K562 (cell line): Measurements from ENCODE around the gene ENKUR. TPM values are rescaled to one million over a fixed set of nuclear protein-coding genes. Genes with fewer than 3 reads are reported as not detected.

Source experiments
- ELF1 ChIP-seq: fragments of 200-800 bp; sonication (Bioruptor generic); IDR thresholded peaks from 2 replicates; pipeline ENCODE4 v1.6.1; 2016; ENCODE audit warnings: missing genetic modification characterization, missing compliant biosample characterization
- FOXM1 ChIP-seq, 2 experiments: fragments of 450-650 bp in 1 of 2; sonication (generic) in 1 of 2; formaldehyde crosslinking in 1 of 2; IDR thresholded peaks; 2 replicates each; pipeline versions ENCODE4 v1.6.1 to v1.9.0; 2017 to 2022; ENCODE audit warnings: low read depth in 2 of 2, mild to moderate bottlenecking in 2 of 2, missing genetic modification reagents in 1 of 2, moderate library complexity in 1 of 2
- FUS ChIP-seq: fragments of 200-400 bp; formaldehyde crosslinking; optimal IDR thresholded peaks from 2 replicates; pipeline ENCODE3; 2017; ENCODE audit warnings: low read depth, low read length
- GATAD2B ChIP-seq: fragments of 450-650 bp; IDR thresholded peaks from 2 replicates; pipeline ENCODE4 v1.6.1; 2017; ENCODE audit warnings: mild to moderate bottlenecking, borderline replicate concordance
- ILK ChIP-seq: fragments of 450-650 bp; IDR thresholded peaks from 2 replicates; pipeline ENCODE4 v1.6.1; 2016; ENCODE audit warnings: missing genetic modification characterization, low read depth, mild to moderate bottlenecking, missing compliant biosample characterization, moderate library complexity, borderline replicate concordance
- MAFK ChIP-seq: IDR thresholded peaks from 2 replicates; pipeline ENCODE4 v1.6.1; 2011; ENCODE audit warnings: low read length, improper control_type of control experiment
- MCM7 ChIP-seq, 2 experiments: fragments of 450-650 bp; IDR thresholded peaks; 2 replicates each; pipeline ENCODE4 v1.6.1; 2016 to 2018
- MTA1 ChIP-seq: fragments of 450-650 bp; IDR thresholded peaks from 2 replicates; pipeline ENCODE4 v1.6.1; 2017; ENCODE audit warnings: borderline replicate concordance
- NR1H2 ChIP-seq: sonication (generic); formaldehyde crosslinking; IDR thresholded peaks from 2 replicates; pipeline ENCODE4 v1.4.0; 2020; ENCODE audit warnings: mild to moderate bottlenecking, missing genetic modification reagents
- PTRF ChIP-seq: fragments of 450-650 bp; IDR thresholded peaks from 2 replicates; pipeline ENCODE4 v1.6.1; 2016; ENCODE audit warnings: mild to moderate bottlenecking, missing genetic modification characterization, missing compliant biosample characterization
- RBM34 ChIP-seq: fragments of 200-400 bp; formaldehyde crosslinking; IDR thresholded peaks from 2 replicates; pipeline ENCODE4 v1.6.1; 2018; ENCODE audit warnings: low read length, borderline replicate concordance; ENCODE audit not compliant: insufficient read depth
- SMAD4 ChIP-seq: fragments of 250-450 bp; sonication (Bioruptor Pico); conservative IDR thresholded peaks from 2 replicates; pipeline ENCODE4 v1.8.0; 2021; ENCODE audit warnings: inconsistent platforms, mild to moderate bottlenecking, moderate library complexity
- STAT5A ChIP-seq: IDR thresholded peaks from 2 replicates; pipeline ENCODE4 v1.6.1; 2012; ENCODE audit warnings: low read length, inconsistent platforms, borderline replicate concordance
- THRAP3 ChIP-seq: fragments of 450-650 bp; IDR thresholded peaks from 2 replicates; pipeline ENCODE4 v1.6.1; 2016; ENCODE audit warnings: mild to moderate bottlenecking, inconsistent platforms, borderline replicate concordance
- ZSCAN32 ChIP-seq: fragments of 450-650 bp; formaldehyde crosslinking; IDR thresholded peaks from 2 replicates; pipeline ENCODE4 v1.4.0; 2020; ENCODE audit warnings: mild to moderate bottlenecking, moderate library complexity
- polyA plus RNA-seq, 8 experiments: library from polyadenylated mRNA; depleted of rRNA in 4 of 8; stranded (reverse) in 5 of 8; unstranded in 3 of 8; fragments of >200 nt; fragmentation: Nextera tagmentation in 2 of 8; fragmentation: Illumina TruSeq in 1 of 8; extraction: Ambion mirVana in 2 of 8; extraction: Trizol in 1 of 8; gene quantifications; 2 replicates each; pipeline versions ENCODE4 v1.2.1 to v1.2.3, GENCODE V29; 2011 to 2014; ENCODE audit warnings: inconsistent platforms in 1 of 8, missing spikeins in 1 of 8
- total RNA-seq, 7 experiments: library from RNA; depleted of rRNA in 6 of 7; stranded (reverse); fragments of >200 nt in 6 of 7; fragmentation: Illumina TruSeq in 2 of 7; extraction: Trizol in 2 of 7; gene quantifications; 2 replicates each; pipeline versions ENCODE4 v1.2.1 to v1.2.3, GENCODE V29; 2011 to 2021; ENCODE audit warnings: low replicate concordance in 1 of 7
- TF ChIP-seq, protein P1 (sequence below), 2 experiments: fragments of 450-650 bp in 1 of 2; sonication (generic) in 1 of 2; formaldehyde crosslinking; conservative IDR thresholded peaks; 2 replicates each; pipeline versions ENCODE4 v1.4.0 to v1.8.1; 2020 to 2022; ENCODE audit warnings: mild to moderate bottlenecking in 1 of 2, missing genetic modification reagents in 1 of 2
- TF ChIP-seq, protein P2 (sequence below): fragments of 450-650 bp; IDR thresholded peaks from 2 replicates; pipeline ENCODE4 v1.6.1; 2016
- TF ChIP-seq, protein P3 (sequence below): IDR thresholded peaks from 2 replicates; pipeline ENCODE4 v1.6.1; 2016; ENCODE audit warnings: missing genetic modification characterization, missing compliant biosample characterization
- TF ChIP-seq, protein P4 (sequence below): fragments of 450-650 bp; conservative IDR thresholded peaks from 2 replicates; pipeline ENCODE4 v1.6.1; 2016; ENCODE audit warnings: missing genetic modification characterization, low read depth, mild to moderate bottlenecking, control low read depth, missing compliant biosample characterization

ENKUR gene
- total and polyA plus RNA-seq, 9 of the 15 experiments (the other 6 are each of a cell fraction or from before 2014, with no cell fraction given), result 0.06 to 0.46 (median 0.20) TPM

DNA sequence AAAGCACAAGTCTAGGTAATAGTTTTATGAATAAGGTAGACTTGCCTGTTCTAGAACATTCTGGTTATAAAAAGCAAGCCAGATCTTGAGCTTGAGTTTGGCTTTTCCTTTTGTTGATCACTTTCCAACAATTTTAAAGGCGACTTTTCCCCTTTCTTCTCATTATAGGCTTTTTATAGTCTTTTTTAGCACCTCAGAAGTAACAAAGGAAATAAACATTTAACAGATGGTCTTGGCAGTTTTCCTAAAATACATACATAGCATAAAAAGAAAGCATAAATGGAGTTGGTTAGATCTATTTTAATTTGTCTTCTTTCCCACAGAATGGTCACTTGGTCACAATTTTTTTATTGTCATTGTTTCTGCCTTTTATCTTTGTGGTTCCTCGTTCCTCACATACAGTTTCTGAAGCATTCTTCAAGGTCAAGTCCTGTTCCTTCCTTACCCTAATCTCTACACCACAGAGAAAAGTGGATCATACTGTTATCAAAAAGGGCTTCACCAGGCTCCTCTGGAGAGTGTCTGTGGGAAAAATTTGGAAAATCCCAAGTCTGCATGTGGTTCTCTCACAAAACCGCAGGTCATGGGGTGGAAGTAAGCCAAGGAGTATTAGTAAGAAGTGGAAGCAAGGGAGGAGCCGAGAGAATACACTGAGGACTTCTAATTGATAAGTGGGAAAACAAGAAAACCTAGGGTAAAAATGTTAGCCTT lies 31.8 kb upstream of the ENKUR start (continued):
- peak; percentile 52; the same call in 1 of the 2 replicates for TF ChIP-seq FOXM1 (IDR thresholded peaks at IDR 0.05; ENCODE audit: low read depth)
- TF ChIP-seq FOXM1 (CRISPR knock-in tag; IDR thresholded peaks at IDR 0.05; ENCODE audit: low read depth), result no peak
- no peak for TF ChIP-seq ZSCAN32
- TF ChIP-seq MTA1, result peak; percentile 59; the same call in 1 of the 2 replicates
- TF ChIP-seq PTRF (tag), result no peak
- TF ChIP-seq MCM7 (IDR thresholded peaks at IDR 0.05), result no peak
- no peak for TF ChIP-seq STAT5A
- no peak for TF ChIP-seq MAFK
- 0 out of 2 replicates have a peak, but pooled peaks have one; percentile 31 for TF ChIP-seq SMAD4 (CRISPR knock-in tag)
- TF ChIP-seq ILK (tag), result no peak
- no peak for TF ChIP-seq NR1H2
- peak; percentile 53; the same call in 1 of the 2 replicates for TF ChIP-seq GATAD2B
- no peak for TF ChIP-seq ELF1
- TF ChIP-seq RBM34, result no peak
- TF ChIP-seq, protein P1, sequence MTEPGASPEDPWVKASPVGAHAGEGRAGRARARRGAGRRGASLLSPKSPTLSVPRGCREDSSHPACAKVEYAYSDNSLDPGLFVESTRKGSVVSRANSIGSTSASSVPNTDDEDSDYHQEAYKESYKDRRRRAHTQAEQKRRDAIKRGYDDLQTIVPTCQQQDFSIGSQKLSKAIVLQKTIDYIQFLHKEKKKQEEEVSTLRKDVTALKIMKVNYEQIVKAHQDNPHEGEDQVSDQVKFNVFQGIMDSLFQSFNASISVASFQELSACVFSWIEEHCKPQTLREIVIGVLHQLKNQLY (CRISPR knock-in tag; conservative IDR thresholded peaks at IDR 0.05), result no peak
- TF ChIP-seq, protein P2, sequence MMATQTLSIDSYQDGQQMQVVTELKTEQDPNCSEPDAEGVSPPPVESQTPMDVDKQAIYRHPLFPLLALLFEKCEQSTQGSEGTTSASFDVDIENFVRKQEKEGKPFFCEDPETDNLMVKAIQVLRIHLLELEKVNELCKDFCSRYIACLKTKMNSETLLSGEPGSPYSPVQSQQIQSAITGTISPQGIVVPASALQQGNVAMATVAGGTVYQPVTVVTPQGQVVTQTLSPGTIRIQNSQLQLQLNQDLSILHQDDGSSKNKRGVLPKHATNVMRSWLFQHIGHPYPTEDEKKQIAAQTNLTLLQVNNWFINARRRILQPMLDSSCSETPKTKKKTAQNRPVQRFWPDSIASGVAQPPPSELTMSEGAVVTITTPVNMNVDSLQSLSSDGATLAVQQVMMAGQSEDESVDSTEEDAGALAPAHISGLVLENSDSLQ, result no peak
- TF ChIP-seq, protein P3, sequence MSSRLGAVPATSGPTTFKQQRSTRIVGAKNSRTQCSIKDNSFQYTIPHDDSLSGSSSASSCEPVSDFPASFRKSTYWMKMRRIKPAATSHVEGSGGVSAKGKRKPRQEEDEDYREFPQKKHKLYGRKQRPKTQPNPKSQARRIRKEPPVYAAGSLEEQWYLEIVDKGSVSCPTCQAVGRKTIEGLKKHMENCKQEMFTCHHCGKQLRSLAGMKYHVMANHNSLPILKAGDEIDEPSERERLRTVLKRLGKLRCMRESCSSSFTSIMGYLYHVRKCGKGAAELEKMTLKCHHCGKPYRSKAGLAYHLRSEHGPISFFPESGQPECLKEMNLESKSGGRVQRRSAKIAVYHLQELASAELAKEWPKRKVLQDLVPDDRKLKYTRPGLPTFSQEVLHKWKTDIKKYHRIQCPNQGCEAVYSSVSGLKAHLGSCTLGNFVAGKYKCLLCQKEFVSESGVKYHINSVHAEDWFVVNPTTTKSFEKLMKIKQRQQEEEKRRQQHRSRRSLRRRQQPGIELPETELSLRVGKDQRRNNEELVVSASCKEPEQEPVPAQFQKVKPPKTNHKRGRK (tag), result no peak
- TF ChIP-seq FUS, result no peak
- TF ChIP-seq THRAP3, result no peak
- TF ChIP-seq, protein P4, sequence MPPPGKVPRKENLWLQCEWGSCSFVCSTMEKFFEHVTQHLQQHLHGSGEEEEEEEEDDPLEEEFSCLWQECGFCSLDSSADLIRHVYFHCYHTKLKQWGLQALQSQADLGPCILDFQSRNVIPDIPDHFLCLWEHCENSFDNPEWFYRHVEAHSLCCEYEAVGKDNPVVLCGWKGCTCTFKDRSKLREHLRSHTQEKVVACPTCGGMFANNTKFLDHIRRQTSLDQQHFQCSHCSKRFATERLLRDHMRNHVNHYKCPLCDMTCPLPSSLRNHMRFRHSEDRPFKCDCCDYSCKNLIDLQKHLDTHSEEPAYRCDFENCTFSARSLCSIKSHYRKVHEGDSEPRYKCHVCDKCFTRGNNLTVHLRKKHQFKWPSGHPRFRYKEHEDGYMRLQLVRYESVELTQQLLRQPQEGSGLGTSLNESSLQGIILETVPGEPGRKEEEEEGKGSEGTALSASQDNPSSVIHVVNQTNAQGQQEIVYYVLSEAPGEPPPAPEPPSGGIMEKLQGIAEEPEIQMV, result no peak
